IPS-NIHi7 (cell line): ENCODE results near the gene LRRC46.

ENCODE experiments used
- DNase-seq: peaks from one replicate; pipeline ENCODE4 v3.0.0; 2012; ENCODE audit warnings: mixed read lengths; ENCODE audit errors: extremely low spot score

Gene LRRC46, protein sequence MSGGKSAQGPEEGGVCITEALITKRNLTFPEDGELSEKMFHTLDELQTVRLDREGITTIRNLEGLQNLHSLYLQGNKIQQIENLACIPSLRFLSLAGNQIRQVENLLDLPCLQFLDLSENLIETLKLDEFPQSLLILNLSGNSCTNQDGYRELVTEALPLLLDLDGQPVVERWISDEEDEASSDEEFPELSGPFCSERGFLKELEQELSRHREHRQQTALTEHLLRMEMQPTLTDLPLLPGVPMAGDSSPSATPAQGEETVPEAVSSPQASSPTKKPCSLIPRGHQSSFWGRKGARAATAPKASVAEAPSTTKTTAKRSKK

DNA sequence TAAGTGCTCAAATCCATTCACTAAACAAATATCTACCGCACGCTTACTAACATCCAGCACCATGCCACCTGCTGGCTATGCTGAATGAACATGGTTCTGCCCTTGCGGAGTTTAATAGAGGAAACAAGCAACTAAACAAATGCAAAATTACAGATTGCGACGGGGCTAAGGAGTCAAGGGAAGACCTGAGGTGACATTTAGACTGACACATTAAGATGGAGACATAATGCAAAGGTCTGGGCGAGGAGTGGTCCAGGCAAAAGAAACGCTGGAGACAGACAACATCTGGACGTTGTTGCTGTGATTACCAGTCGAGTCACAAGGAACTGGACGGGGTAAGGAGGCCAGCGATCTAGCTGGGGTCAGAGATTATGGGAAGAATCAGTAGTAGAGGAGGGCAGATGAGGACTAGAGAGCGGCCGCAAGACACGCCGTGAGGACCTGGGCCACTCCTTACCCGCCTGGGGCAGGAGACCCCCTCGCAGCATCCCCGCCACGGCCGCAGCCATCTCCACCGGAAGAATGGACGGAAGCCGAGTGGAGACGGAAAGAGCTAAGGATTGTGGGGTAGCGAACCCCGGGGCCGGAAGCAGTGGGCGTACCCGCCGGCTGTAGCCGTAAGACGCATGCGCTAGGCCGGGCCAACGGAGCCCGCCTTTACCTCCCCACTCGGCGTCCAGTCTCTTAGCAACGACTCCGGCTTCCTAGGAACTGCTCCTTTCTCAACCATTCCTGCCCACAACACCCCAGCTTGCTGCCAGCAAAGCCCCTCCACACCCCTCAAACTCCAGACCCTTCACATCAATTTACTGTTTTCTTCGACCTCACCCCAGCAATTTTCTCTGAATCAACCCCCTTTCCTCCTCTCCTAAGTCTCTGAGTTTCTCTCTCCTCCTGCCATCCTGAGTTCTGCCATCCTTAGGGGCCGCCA, at the start of gene LRRC46, which contains the start of gene MRPL10:
Gene LRRC46 (plus strand): TSS at position 668 of the 931 bp plus-strand sequence. CDS start 320 bp downstream, outside the sequence.
Gene MRPL10 (minus strand): TSS at position 539 of the 931 bp plus-strand sequence. CDS start 30 bp downstream, at position 509.
- DNase-seq: peak; percentile 100

DNA sequence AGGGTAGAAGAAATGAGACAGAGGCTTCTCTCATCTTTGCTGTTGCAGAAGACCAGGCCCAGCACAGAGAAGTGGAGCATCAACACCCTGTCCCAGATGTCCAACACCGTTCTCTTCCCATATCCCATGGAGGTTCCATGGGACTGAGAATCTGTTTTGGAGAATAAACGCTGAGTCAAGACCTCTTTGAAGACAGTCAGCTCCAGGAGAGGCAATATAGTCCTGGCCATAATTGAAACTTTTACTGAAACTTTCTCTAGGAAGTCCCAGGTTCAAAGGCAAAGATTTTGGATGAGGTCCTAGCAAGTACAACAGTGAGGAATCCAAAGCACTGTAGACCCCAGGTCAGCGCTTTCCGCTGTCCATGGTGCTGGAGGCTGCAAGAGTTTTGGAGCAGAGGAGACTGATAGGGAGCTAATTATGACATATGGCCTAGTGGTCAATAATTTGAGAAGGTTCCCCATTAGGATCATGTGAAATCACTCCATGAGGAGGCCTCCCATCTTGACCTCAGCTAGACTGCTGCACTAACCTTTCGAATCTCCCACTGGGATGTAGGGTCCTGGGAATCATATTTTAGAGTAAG, 45.8 kb upstream of the LRRC46 start:
- DNase-seq: peak; percentile 85

DNA sequence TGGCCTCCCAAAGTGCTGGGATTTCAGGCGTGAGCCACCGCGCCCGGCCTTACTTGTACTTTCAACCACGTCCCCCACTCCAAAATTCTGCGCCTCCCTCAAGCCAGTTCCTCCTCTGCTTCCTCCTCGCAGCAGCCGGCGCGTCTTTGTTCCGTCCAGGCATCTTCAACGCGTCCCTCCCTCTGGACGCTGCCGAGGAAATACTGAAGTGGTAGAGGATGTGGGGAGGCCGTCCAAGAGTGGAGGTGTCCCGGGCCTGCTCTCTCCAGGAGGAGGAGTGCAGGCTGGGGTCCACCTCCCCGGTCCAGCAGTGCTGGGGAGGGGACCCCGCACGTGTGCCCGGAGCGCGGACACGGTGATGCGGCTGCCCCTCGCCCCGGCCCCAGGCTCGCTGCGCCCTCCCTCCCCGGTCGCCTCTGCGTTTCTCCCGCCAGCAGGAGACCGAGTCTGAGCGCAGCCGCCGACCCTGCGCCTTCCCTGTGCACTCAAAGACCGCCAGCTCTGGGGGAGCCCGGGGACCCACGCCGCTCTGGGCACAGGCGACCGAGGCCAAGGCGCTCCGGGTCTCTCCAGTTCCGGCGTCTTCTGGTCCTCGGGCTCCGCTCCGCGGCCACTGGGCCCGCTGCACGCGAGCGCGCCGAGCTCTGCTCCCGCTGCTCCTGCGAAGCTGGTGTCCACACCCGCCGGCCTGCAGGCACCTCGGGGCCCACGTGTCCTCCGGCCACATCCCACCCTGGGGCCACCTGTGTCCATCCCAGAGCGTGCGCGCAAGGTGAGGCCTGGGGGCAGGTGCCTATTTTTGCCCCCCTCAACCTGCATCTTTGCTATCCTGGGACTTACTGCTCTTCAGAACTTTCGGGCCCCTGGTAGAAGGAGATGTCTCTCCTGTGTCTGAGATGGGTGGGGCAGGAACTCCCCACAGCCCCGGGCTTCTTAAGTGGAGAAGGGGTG, 41.6 kb upstream of the LRRC46 start:
- DNase-seq: peak; percentile 83

DNA sequence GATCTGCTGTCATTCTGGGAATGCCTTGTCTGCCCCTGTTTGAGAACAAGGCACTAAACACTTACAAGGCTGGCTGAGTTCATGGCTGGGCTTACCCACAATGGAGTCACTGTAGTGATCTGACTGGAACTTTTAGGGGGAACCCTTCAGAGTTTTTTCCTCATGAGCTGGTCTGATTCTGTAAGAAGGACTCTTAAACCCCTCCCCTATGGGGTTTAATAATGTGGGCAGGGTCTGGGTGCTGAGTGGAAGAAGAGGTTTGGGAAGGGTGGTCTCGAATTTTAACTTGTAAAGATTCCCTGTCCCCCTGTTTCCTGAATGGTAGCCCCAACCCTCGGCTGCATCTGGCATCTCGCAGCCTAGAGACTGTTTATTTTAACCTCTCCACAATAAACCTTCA, 40.4 kb upstream of the LRRC46 start:
- no peak for DNase-seq

DNA sequence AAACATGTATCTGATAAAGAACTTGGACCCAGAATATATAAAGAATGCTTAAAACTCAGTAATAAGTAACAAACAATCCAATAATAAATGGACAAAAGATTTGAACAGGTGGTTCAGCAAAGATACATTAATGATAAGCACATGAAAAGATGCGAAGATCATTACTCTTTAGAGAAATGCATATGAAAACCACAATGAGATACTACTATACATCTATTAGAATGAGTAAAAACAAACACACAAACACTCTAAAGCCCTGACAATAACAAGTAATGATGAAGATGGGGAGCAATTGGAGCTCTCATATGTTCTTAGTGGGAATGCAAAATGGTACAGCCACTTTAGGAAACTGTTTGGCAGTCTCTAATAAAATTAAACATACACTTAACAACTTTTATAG, 39.0 kb upstream of the LRRC46 start:
- no peak for DNase-seq

DNA sequence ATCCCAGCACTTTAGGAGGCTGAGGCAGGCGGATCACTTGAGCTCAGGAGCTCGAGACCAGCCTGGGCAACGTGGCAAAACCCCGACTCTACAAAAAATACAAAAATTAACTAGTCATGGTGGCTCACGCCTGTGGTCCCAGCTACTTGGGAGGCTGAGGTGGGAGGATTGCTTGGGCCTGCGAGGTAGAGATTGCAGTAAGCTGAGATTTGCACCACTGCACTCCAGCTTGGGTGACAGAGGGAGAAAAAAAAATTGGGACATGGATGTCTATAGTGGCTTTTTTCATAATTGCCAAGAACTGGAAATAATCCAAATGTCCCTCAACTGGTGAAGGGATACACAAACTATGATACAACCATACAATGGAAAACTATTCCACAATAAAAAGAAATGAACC, 38.5 kb upstream of the LRRC46 start:
- DNase-seq: no peak

DNA sequence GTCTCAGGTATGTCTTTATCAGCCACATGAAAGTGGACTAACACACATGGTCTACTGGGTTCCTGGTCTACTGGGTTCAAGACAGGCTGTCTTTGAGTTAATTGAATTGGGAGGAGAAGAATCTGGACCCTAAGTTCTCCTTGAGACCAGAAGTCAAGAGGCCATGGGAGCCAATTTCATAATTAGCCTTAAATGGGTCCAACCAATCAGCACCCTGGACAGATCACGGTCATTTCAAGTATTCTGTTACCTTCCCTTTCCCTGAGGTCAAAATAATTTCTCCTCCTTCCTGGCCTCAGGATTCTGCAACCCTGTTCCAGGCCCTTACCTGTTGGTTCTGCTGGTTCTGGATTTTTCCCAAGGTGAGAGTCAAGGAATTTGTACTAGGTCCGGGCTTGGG, 33.7 kb upstream of the LRRC46 start:
- peak; percentile 40 for DNase-seq

DNA sequence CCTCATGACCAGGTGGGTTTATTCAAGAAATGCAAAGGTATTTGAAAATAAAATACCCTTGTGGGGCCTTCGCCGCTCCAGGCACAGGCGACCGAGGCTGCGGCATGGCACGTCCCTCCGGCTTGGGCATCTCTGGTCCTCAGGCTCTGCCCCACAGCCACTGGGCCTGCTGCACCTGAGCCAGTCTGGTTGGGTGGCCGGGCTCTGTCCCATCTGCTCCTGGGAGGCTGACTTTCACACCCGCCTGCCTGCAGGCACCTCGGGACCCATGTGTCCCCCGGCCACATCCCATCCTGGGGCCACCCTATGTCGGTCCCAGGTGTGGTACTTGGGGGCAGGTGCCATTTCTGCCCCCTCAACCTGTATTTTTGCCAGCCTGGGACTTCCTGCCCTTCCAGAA, 30.8 kb upstream of the LRRC46 start:
- no peak for DNase-seq

DNA sequence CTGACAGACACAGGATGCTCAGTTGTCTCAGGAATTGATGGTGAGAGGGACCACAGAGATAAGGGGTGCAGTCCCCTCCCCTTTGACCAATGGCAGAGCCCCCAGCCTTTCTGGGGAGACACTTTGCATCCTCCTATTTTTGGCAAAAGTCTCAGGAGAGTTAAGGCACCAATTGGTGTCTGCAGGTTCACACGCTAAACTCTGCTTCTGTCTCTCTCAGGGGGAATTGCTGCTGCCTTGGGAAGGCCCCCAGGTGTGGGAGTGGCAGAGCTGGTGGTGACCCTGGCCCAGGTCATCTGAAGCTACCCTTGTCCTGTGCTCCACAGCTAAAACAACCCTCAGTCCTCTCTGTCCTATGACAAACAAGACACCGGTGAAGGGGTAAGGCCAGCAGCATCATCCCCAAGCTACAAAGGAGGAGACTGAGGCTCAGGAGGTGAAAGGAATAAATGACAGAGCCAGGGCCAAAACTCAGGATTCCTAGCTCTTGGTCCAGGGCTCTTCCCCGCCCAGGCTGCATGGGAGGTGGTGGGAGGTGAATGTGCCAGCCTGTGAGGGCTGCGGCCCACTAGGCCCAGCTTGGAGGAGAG, 30.2 kb upstream of the LRRC46 start:
- no peak for DNase-seq

DNA sequence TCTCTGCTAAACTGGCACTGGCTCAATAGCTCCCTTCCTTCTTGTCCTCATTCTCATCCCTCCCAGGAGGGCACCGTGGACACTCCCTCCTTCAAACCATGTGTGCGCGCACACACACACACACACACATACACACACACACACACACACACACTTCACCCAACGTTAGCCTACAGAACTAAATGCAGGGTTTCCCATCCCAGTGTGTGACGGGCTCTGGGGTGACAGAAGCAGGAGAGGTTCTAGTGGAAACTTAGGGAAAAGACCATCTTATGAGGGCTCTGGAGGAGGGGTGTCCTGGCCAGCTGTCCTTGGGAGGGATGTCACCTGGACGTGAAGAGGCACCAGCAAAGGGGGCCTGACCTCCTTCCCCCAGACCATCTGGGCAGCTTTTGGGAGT, 29.6 kb upstream of the LRRC46 start:
- DNase-seq: no peak

DNA sequence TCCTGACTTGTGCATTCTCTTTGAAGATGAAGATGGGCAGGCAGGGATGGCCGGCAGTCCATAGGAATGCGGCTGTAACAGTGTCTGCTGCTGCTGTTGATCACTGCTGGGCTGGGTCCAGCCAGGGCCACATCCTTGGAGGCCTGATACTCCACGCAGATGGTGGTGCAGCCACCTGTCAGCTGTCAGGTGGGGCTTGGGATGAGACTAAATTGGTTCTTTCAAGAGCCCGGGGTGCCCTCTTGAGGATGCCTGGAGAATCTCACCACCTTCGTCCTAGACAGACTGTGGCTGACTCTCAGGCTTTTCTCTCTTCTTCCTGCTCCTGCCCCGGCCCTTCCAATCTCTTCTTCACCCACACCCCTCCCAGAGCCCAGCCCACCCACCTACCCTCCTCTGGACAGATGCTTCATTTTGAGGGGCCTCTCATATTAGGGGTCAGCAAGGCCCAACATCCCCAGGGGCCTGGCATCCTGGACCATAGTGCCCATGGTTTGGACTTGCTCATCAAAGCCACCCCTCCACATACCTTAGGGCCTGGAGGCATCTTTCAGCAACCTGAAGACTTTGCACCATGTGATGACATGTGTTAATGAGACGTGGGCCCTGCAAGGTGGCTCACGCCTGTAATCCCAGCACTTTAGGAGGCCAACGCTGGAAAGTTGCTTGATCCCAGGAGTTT, 29.0 kb upstream of the LRRC46 start:
- peak; percentile 86 for DNase-seq

DNA sequence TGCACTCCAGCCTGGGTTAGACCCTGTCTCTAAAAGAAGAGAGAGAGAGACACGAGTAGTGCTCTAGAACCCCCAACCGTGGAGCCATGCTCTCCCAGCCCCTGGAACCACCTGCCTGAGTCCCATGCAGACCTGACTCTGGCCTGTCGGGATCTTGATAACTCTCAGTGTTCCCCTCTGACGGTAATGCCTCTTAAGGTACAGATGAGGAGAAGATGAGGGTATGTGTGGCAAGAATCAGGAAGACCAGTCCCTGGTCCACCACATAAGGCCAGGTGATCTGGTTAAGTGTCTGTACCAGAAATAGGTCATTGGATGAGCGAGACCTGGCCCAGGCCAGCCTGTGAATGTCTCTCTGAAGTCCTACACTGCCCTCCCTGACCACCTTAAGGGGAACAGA, 28.3 kb upstream of the LRRC46 start:
- no peak for DNase-seq

DNA sequence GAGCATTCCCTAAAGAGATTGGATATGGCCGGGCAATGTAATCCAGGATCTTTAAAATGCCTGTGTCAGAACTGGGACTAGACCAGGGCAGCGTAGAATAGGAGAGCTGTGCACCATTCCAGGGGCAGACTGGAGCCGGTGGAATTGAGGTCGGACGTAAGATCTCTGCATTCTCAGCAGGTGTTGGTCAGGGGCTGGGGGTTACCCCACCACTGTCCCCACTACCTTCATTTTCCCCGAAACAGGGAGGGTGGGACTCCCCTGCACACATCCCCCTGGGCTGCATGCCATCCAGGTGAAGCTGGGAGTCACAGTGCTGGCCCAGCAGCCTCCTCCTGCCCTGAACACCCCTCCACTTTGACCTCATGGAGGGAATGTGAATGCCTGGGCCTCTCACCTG, 27.7 kb upstream of the LRRC46 start:
- DNase-seq: no peak

DNA sequence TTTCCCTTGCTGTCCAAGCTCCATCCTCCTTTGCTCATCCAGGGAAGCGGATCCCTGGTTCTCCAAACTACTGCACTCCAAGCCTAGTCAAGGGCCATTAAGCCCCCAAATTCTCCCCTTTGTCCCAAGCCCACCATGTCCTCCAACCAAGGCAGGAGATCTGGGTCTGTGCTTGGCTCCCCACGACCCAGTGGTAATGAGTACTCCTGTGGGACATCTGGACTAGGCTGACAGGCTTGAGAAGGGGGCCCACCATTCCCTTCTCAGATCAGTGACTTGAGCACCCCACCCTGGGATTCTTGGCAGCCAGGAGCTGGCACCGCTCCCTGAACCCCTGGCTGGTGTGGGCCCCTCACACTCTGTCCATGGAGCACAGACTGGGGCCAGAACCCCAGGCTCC, 27.0 kb upstream of the LRRC46 start:
- DNase-seq: no peak

DNA sequence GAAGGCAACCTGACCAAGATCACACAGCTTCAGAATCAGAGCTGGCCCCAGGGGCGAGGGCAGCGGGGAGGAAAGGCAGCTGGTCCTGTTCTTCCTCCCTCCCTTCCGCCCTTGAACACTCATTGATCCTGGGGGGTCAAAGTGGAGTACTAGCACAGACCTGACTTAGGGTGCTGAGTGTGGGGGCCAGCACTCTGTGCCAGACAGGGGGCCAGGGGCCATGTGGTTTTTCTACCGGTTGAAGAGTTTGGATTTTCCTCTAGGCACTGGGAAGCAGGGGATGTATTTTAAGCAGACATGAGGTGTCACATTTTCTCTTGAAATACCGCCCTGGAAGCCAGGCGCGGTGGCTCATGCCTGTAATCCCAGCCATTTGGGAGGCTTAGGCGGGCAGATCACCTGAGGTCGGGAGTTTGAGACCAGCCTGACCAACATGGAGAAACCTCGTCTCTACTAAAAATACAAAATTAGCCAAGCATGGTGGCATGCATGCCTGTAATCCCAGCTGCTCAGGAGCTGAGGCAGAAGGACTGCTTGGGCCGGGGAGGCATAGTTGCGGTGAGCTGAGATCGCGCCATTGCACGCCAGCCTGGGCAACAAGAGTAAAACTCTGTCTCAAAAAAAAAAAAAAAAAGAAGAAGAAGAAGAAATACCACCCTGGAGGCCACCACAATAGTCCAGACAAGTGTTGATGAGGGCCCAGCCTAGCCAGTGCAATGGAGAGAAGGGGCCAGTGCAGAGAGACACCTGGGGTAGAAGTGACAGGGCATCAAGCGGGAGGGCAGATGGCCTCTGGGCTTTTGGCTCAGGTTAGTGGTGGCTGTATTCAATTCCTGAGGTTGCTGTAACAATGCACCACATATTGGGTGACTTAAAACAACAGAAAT, 25.2 kb upstream of the LRRC46 start:
- DNase-seq: no peak

DNA sequence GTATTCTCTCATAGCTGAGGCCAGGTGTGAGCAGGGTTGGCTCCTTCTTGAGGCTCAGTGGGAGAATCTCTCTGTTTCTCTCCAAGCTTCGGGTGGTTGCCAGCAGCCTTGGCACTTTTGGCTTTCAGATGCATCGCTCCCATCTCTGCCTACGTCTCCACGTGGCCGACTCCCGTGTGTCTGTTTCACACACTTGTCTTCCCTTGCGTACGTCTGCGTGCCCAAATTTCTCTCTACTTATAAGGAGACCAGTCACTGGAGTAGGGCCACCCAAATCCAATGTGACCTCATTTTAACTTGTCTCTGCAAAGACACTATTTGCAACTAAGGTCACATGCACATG, 24.6 kb upstream of the LRRC46 start:
- DNase-seq: no peak

DNA sequence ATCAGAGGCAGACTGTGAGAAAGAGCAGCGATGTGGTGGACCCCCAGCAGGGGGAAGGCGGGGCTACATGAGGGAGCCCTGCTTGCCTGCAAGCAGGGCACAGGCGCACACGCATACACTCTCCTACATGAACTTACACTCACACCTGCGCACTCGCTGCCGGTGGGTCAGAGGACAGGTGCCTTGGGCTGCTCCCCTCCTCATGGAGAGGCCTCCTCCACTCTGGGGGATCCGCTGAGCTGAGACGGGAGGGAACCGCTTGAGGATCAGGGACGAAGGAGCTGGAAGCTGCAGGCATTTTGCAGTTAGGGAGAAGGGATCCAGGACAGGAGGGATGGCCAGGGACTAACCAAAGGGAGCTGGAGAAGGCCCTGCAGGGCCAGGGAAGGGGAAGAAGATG, 24.0 kb upstream of the LRRC46 start:
- DNase-seq: no peak

DNA sequence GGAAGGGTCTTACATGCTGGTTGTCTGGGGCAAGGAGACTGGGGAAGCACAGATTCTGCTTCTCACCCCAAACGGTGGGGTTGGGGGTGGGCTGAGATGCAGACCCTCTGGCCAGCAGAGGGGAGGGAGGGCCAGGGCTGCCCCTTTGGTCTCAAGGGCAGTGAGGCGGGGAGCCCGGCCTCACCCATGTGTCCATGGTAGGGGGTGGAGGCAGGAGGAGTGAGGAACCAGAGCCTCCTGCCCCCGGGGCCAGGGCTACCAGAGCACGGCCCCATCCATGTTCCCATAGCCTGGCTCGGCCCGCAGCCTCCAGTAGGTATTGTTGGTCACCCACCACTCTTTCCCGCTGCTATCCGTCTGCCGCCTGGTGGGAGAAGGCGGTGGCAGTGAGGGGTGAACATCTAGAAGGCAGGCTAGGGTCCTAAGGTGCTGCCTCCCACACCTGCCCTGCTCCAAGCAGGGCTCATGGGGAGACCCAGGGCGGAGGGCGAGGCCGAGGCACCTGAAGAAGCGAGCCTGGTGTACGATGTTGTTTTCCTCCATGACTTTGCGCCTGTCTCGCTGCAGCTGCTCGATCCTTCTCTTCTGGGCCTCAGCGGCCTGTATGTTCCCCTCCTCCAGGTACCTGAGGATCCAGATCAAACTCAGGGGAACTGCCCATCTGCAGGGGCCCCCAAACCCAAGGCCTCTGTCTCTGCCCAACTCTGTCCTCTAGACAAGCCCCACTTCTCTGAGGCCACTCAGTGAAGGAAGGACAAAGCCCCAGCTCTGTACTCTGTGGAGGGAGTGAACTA, 23.2 kb upstream of the LRRC46 start:
- DNase-seq: no peak
